Stimulated activated CD4-positive, alpha-beta T cell treated with anti-CD3 and anti-CD28 coated beads, TNF-alpha, amount 100 ng/mL, for 4 hours (primary cell): ENCODE results near the gene CD7.

Source experiments
- DNase-seq, 3 experiments: peaks; one replicate each; pipeline ENCODE4 v3.0.0-alpha.2; 2020; ENCODE audit warnings: low read depth in 3 of 3

The CD7 gene

DNA sequence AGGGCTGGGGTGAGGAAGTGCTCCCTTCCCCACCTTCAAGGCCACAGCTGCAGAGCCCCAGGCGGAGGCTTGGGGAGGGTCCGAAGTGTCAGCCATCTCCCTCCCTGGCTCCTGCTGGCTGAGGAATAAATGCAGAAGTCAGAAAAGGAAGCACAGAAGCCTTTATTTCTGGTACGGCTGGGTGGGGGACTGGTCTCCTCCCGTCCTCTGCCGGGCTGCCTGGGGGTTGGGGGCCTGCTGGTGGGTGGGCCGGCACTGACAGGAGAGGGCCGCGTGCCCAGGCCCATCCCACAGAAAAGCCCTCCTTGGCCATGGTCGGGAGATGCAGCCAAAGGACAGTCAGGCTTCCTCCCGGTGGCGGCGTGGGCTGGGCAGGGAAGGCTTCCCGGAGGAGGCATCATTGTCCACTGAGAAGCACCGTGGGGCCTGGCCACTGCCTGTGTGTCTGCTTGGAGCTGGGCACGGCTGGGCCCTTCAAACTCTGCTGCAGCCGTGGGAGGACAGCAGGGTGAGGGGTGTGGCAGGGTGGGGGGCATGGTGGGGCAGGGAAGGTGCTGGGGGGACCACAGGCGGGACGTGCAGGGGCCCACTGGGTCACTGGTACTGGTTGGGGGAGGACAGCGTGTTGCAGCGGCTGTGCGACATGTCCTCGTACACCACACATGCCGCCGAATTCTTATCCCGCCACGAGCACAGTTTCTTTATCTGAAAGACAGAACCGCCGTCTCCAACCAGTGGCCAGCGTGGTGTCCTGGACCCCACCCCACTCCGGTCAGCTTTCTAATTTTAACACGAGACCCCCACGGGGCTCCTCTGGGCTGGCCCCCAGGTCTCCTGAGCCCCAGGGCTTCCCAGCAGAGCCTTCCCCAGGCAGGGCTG, 2.4 kb downstream of the CD7 start:
- DNase-seq = no peak

DNA sequence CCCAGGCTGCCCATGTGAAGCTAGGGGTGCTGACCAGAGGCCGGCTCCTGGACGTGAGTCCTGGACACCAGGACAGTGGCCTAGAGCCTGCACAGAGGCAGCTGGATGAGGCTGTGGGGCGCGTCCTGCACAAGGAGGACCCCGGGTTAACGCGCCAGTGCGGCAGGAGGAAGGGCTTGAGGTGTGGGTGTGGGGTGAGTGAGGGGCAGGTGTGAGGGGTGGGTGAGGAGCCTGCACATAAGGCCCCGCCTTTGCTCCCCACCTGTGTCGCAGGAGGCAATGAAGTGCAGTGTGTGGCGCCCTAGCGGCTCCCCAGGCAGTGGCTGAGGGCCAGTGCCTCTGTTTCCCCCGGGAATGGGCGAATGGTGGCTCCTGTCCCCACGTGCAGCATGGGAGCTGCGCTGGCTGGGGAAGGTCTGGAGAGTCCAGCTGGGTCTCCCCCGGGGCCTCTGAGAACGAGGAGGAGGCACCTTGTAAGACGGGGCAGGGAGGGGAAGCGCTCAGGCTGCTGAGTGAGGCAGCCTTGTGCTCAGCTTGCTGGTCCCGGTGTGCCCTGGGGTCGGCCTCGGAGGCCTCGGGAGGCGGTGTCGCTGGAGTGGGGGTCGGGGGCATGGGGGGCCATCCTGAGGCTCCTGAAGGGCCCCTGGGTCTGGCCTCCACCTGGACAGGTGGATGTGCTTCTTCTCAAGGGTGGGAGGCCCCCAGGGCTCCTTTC, 3.2 kb downstream of the CD7 start:
- no peak for DNase-seq

DNA sequence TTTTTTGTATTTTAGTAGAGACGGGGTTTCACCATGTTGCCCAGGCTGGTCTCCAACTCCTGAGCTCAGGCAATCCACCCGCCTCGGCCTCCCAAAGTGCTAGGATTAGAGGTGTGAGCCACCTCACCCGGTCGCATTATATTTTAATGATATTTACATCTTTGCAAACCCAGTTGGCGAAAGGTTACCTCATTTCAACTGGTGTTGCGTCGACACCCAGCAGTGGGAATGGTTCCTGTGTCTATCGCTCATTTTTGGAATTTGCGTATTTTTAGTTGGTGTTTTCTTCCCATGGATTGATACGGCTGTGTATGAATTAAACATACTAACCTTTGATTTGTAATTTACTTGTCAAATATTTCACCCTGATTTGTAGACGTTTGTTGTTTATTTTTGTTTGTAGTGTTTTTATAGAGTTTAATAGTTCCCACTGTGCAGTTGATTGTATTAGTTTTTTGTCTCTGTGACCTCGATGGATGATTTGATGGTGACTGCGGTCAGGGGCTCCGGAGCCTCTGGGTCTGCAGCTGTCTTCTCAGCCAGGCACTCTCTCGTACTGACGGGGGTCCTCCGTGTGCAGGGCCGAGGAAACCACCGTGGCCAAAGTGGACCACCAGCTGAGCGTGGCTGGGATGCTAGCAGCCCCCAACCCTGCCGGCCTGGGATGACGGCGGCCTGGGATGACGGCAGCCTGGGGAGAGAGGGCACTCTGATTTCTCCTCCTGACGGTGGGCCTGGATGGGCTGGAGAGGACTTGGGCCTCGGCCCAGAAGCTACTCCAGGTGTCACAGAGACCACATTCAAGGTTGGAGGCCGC, 4.0 kb downstream of the CD7 start:
- no peak for DNase-seq

DNA sequence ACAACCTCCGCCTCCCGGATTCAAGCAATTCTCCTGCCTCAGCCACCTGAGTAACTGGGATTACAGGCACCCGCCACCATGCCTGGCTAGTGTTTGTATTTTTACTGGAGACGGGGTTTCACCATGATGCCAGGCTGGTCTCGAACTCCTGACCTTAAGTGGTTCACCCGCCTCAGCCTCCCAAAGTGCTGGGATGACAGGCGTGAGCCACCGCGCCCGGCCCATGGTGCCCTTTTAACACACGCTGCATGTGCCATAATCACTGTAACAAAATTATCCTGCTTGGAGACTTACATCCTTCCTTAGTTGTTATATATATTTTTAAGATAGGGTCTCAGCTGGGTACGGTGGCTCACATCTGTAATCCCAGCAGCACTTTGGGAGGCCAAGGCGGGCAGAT, 5.4 kb downstream of the CD7 start:
- no peak for DNase-seq

DNA sequence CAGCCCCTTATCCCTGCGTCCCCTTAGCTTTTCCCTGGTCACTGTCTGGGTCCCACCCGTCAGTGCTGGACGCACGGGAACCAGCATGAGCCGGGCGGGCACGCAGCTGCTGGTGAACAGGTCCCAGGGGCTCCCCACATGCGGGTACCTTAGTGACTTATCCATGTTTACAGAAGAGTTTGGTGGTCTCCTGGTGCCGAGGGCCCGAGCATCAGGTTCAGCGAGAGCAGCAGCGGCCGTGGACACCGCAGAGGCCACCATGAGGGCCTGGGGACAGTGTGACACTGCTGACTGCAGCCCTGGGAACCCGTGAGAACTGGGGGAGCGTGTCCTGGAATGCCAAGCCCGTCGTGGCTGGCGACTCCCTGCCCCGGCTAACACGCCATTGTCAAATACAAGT, 6.5 kb downstream of the CD7 start:
- DNase-seq = no peak

DNA sequence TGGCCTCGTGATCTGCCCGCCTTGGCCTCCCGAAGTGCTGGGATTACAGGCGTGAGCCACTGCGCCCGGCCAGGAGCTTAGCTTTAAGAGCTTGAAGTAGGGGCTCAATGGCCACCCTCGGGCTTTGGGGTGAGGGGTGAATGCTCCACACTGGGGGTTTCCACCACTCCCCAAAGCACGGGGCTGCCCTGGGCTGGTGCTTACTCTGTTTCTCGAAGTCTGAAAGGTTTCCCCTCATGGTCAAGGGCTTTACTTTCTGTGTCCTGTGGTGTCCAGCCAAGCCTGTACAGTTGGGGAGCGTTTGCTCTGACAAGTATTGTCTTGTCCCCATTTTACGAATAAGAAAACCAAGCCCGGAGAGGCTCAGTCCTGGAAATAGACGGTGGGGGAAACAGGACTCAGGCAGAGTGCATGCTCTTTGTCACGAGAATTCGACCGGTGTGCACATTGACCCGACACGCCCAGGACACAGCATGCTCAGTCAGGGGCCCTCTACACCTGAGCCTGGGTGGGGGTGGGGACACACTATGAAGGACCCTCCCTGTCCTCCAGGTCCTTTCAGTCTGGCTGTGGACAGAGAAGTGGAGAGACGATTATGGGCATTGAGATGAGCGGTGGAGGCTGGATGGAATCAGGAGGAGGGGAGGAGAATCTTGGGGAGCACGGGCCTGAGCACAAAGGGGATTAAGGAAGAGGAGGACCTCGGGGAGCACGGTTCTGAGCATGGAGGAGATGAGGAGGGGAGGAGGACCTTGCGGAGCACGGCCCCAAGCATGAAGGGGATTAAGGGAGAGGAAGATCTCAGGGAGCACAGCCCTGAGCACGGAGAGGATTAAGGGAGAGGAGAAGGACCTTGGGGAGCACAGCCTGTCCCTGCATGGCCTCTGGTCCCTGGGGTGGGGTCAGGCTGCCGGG, 7.5 kb downstream of the CD7 start:
- no peak for DNase-seq

DNA sequence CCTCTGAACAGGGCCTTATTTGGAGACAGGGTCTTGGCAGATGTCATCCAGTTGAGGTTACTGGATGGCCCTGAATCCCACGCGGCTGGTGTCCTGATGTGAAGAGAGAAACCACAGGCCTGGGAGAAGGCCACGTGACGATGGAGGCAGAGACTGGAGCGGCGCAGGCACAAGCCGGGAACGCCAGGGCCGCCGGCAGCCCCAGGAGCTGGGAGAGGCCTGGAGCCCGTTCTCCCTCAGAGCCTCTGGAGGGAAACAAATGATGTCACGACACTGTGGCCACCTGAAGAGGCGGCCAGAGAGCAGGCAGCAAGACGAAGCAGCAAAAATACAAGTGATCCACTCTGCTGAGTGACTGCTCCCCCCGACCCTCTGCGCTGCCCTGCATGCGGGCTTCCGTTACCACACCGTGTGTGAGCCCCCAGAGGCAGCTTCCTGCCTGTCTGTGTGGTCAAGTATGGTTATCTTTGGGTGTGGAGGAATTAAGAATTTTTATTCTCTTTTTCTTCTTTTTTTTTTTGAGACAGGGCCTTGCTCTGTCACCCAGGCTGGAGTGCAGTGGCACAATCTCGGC, 11.6 kb downstream of the CD7 start:
- DNase-seq = no peak

DNA sequence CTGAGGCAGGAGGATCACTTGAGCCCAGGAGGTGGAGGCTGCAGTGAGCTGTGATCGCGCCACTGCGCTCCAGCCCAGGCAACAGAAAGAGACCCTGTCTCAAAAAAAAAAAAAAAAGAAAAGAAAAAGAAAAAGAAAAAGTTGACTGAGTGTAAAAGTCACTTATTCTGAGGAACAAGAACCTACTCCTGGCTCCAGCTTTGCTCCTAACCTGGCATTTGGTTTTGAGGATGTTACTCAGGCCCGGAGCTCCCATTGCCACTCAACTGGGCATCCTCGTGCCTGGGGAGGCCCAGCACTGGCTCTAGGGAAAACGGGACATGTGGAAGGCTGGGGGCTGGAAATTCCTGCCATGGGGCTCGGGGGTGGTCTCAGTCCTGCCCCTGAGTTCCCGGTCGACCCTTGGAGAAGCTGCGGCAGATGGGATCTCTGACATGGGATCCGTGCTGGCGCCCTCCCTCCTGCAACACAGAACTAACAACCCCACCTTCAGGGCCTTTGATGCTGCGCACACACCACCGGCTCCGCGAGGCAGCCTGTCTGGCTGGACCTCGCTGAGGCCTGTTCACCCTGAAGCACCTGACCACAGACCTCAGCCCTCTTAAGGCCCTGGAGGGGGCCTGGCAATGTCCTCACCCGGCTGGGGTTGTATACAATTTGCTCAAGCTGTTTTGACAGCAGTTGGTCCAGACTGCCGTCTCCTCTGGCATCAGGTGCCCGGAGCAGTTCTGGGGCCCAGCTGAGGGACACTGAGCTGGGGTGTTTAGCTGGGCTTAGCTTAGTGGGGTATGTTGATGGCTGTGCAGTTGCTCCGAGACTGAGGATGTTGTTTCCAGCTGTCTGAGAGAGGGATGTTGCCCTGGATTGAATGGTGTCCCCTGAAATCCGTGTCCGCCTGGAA, 12.3 kb downstream of the CD7 start:
- DNase-seq = no peak

DNA sequence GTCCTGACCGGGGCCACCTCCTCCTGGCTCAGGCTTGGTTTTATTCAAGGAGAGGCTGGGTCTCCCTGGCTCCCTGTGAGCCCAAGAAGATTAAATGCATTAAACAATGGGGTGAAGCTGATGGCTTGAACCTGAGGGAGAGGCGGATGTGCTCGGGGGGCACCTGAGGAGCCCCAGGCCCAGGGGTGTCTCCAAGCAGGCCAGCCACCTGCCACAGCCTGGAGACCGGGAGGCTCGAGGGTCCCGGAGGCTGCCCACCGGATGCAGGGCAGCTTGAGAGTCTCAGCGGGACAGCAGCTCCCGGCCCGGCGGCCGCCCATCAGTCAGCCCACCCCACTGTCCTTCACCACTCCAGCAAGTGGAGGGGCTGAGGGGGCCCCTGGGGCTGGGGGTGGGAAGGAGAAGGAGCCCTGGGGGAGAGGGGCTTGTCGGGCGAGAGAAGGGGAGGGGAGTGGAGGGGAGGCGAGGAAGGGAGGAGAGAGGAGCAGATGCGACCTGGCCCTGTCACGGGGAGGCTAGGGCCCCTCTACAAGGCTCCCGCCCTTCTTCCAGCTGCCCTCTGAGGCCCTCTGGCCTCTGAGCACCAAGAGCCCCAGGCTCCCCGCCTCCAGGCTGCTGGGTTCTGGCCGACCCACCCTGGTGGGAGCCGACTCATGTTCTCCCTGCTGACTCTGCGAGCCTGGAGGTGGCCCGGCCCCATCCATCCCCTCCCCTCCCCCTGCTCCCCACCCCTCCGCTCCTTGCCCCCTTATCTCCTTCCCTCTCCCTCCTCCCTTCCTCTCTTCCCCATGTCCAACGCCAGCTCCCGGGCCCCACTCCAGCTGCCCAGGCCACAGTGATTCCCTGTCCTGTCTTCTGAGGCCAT, 13.2 kb downstream of the CD7 start:
- DNase-seq = no peak

DNA sequence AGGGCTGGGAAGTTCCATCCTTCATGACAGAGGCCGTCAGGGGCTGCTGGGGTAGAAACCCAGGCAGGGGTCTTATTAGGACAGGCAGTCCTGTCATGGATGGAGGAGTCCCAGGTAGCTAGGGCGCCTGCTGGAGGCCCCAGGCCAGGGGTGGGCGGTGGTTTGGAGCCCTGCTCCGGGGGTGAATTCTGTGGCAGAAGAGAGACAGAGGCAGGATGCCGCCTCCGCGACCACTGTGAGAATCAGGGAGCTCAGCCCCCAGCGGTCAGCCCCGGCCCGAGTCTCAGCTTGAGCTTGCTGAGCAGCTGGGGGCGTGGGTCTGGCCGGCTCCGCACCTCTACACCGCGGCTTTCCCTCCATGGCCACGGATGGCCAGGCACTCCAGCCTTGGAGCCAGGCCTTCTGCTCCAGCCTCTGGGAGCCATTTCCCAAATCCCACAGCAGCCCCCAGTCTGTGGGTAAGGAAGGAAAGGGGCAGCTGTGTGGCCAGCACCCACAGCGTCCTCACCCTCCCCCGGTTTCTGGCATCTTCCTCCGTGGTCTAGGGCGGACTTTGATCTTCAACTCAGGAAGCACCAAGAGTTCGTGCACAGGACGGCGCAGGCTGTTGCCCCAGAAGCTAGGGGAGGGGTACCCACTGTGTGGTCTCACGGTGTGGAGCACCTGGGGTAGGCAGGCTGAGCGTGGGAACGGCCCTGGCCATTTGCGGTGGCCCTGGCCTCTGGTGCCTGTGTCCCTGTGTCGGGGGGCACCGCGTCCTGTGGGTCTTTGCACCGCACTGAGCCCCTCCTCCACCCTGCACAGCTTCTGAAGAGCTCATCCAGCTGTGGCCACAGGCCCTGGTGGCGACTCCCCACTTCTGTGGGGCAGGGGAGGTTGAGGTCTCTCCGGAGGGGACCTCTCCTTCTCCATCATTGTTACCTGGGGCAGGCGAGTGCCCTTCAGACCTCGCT, 14.1 kb downstream of the CD7 start:
- DNase-seq = no peak

DNA sequence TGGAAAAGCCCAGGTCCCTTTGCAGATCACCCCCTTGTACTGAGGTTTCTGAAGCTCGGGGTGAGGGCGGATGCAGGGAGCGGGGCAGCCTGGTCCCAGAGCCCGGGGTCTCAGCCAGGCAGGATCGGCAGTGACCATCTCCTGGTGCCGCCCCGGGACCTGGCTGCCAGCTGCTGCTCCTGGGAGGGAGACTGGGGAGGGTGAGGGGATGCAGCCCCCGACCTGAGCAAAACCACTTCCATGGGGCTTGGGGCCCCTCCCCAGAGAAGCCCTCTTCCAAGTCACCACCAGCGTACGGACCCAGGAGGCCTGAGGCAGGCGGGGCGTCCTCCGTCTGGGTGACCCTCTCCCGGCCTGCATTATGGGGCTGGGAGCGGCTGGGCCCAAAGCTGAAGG, 14.8 kb downstream of the CD7 start:
- no peak for DNase-seq

DNA sequence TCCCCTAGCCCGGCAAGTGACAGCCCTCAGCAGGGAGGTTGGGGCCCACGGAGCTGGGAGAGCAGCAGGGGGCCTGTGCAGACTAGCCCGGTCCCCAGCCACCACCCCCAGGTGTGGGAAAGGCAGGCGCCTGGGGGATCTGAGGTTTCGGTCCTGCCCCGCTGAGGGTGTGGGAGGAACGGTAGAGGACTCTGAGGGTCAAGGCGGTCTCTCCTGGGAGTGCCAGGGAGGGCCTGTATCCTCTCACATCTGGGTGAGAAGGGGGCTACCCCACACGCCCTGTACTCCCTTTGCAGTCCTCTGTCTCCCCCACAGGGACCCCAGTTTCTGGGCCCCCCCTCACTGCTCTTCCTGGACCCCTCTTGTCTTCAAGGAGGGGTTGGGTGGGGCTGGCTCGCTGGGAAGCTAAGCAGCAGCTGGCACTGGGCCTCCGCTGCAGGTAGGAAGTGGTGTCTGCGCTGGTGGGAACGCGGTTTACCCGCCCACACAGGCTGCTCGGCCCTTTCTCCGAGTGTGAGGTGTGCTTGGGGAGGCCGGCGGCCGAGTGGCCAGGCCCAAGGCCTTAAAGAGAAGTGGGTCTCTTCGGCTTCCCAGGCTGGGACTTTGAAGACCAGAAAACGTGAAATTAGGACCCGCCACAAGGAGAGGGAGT, 15.4 kb downstream of the CD7 start:
- DNase-seq = peak in 1 of 3 experiments; percentile 47

DNA sequence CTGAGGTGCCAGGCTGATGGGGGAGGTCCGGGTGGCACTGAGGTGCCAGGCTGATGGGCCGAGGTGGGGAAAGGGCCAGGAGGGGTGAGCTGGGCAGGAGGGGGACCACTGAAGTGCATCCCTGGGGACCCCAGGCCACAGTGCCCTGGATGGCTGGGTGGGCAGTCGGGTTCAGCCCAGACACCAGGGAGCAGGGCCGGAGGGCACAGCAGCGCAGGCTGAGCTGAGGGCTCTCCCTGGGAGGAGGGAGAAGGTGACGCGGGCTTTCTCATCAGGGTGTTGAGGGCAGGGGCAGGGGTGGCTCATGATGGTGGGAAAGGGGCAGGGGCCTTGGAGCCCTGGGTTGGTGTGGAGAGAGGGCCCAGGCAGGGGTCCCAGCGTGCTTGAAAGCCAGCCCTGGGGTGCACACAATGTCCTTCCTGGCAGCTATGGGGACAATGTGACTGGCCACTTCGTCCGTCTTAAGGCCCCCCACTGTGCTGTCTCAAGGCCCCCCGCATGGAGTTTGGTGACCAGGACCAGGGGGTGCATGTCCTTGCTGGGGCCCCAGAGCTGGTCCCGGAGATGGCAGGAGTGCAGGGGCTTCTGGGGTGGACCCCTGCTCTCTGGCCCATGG, 16.0 kb downstream of the CD7 start:
- no peak for DNase-seq

DNA sequence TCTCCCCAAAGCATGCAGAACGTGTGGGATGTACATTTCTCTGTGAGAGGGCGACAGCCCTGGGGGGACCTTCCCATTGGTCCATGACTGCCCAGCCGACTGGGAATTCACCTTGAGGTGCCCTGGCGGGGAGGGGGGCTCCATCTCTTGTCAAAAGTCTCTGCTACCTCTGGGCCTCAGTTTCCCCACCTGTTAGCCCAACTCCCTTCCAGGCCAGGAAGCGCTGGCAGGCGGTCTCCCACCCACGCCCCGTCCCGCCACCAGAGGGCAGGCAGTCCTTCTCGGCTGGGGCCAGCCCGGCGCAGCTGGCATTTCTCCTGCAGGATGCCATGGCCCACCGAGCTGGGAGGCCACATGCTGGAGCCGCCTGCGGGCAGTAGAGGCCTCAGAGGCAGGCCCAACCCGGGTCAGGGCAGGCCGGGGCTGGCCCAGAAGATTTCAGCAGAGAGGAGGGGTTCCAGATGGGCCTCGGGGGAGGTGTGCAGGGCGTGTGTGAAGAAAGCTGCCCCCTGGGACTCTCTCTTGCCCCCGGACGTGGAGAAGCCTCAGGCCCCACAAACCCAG, 16.6 kb downstream of the CD7 start:
- DNase-seq = peak in 1 of 3 experiments; percentile 43

DNA sequence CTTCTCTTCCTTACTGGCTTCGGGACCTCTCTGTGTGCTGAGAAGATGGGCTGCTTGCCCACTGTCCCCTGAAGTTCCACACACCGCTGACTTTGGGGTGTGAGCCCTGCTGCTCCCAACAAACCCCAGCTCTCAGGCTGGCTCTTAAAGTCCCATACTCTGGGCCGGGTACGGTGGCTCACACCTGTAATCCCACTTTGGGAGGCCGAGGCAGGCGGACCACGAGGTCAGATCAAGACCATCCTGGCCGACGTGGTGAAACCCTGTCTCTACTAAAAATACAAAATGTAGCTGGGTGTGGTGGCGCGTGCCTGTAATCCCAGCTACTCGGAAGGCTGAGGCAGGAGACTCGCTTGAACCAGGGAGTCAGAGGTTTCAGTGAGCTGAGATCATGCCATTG, 17.2 kb downstream of the CD7 start:
- no peak for DNase-seq

DNA sequence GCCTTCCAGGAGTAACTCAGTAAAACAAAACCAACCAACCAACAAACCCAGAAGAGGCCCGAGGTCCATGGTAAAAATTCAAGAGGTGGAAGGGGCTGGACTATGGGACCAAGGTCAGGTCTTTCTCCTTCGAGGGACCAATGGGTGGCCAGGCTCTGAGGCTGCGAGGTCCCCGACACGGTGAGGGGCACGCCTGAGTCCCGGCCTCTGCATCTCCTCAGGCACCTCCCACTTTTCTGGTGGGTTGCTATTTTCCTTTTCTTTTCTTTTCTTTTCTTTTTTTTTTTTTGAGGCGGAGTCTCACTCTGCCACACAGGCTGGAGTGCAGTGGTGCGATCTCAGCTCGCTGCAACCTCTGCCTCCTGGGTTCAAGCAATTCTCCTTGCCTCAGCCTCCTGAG, 18.0 kb downstream of the CD7 start:
- DNase-seq = no peak
